ENCODE data around the gene ZNF546.
"Not testable (repeated sequence)": the region's sequence is repeated elsewhere in the genome, so short reads cannot be mapped to it uniquely, and the experiment has no call there.

The ZNF546 gene

DNA sequence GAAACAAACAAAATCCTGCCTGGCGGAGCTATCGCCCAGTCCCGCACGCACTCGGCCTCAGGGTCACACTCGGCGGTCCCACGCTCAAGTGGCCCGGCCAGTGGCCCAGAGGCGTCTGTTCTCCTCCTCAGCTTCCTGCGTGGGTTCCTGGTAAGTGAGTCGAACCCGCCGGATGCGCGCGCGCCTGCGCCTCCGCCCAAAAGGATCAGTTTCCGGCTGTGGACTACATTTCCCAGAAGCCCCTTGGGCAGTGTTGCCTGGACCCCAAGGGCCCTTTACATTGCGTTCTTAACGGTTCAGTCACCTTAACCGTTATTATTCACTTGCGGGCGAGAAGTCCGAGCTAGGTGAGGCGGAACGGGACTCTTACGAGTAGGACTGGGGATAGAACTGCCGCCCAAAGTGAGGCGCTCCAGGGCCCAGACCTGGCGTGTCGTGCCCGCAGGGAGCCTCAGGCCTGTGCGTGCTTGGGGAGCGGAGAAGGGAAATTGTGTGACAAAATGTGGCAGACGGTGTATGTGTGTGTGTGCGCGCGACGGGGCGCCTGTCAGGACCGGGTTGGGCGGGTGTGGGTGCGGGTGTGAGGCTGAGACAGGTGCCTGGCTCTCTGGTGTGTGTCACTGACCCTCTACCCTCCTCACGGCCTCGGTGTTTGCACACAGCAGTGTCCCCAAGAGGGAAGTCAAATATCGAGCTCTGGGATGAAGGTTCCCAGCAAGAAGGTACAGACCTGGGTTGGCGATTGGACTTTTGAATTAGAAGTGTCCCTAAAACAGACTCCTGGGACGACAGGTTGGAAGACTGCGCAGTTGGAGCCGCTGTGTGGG is at the start of gene ZNF546:
Gene ZNF546 (plus strand): TSS at position 250 of the 827 bp plus-strand sequence. CDS start 1,267 bp downstream, outside the sequence.
- DNase-seq (ENCODE audit: low read depth), result peak; percentile 87

DNA sequence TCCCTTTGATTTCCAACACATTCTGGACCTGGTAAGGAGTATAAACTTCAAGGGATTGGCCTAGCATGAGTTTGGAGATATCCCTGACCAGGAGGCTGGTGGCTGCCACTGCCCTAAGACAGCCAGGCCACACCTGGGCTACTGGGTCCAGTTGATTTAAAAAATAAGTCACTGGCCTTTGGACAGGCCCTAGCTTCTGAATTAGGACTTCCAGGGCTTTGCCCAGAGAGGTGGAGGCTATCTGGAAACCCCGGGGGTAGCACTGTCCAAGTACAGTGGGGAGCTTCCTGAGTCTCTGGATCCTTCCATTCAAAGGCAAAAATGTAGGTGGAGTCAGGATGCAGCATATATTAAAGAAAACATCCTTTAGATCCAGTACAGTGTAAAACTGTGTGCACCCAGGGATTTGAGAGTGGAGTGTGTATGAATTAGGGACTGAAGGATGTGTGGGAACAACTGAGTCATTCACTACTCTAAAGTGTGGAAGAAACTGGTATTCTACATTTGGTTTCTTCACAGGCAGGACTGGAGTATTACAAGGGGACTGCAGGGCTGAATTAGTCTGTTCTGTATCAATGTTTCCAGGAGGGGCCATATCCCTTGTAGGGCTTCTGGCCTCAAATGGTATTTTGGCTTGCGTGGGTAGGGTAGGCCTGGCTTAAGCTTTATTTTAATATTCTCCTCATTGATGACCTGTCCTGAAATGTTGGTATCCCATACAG is 47.7 kb upstream of the ZNF546 start:
- DNase-seq (ENCODE audit: low read depth), result no peak

DNA sequence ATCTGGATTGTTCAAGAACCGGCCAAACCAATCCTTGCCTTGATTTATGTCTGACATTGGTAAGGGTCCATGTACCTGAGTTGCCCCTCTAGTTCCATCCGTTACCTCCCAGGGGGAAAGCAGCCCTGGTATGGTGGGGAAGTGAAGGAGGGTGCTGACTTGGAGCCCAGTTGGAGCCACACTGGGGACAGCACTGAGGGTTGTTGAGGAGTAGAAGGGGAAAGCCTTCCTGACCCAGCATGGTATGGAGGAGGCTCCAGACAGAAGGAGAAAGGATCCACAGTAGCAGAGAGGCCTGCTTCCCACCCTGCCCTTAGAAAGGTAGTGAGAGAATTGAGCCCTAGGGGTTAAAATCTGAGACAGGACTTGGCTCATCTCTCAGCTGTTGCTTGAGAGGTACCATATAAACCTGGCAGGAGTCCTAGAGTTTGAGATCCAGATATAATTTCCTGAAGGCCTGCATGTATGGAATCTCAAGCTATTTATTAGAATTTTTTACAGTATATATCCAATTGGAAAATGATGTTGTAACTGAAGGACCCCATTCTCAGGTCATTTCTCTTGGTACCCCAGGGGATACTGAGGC is 45.7 kb upstream of the ZNF546 start:
- DNase-seq (ENCODE audit: low read depth), result no peak

DNA sequence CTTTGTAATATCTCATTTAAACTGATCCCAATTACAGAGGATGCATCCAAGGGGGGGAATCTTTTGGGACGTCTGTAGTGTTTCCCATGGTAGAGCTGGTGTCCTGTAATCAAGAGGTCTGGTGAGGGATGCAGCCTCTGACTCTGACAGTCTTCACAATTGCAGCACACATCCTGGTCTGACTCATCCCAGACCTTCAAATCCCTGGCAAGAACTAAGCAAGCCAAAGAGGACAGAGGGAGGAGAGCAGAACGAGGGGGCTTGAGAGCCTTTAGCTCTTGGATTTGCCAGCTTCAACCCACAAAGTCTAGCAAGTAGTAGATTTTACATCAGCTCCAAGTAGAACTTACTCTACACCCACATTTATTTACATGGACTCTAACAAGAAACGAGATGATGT is 45.2 kb upstream of the ZNF546 start:
- no peak for DNase-seq (ENCODE audit: low read depth)

DNA sequence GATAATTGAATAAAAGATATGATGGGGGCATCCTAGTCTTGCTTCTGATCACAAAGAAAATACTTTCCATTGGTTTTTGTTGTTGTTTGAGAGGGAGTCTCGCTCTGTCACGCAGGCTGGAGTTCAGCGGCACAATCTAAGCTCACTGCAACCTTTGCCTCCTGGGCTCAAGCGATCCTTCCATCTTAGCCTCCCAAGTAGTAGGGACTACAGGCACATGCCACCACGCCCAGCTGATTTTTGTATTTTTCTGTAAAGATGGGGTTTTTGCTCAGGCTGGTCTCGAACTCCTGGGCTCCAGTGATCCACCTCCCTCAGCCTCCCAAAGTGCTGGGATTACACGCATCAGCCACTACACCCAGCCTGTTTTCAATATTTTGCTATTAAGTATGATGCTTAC is 42.9 kb upstream of the ZNF546 start:
- no peak for DNase-seq (ENCODE audit: low read depth)

DNA sequence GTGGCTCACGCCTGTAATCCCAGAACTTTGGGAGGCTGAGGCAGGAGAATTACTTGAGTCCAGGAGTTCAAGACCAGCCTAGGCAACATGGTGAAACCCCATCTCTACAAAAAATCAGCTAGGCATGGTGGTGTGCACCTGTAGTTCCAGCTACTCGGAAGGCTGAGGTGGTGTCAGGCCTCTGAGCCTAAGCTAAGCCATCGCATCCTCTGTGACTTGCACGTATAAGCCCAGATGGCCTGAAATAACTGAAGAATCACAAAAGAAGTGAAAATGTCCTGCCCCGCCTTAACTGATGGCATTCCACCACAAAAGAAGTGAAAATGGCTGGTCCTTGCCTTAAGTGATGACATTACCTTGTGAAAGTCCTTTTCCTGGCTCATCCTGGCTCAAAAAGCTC is 39.0 kb upstream of the ZNF546 start:
- DNase-seq (ENCODE audit: low read depth), result not testable (repeated sequence)

DNA sequence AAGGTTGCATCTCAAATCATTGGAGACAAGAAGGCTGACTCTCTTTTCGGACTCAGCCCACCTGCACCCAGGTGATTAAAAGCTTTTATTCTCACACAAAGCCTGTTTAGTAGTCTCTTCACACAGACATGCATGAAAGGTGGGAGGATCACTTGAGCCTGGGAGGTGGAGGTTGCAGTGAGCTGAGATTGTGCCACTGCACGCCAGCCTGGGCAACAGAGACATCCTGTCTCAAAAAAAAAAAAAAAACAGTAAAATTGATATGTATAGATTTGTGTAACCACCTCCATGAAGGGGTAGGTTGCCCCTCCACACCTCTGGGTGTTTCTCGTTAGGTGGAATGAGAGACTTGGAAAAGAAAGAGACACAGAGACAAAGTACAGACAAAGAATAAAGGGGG is 37.9 kb upstream of the ZNF546 start:
- not testable (repeated sequence) for DNase-seq (ENCODE audit: low read depth)

DNA sequence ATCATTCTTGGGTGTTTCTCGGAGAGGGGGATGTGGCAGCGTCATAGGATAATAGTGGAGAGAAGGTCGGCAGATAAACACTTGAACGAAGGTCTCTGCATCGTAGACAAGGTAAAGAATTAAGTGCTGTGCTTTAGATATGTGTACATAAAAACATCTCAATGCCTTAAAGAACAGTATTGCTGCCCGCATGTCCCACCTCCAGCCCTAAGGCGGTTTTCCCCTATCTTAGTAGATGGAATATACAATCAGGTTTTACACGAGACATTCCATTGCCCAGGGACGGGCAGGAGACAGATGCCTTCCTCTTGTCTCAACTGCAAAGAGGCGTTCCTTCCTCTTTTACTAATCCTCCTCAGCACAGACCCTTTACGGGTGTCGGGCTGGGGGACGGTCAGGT is 37.5 kb upstream of the ZNF546 start:
- not testable (repeated sequence) for DNase-seq (ENCODE audit: low read depth)

DNA sequence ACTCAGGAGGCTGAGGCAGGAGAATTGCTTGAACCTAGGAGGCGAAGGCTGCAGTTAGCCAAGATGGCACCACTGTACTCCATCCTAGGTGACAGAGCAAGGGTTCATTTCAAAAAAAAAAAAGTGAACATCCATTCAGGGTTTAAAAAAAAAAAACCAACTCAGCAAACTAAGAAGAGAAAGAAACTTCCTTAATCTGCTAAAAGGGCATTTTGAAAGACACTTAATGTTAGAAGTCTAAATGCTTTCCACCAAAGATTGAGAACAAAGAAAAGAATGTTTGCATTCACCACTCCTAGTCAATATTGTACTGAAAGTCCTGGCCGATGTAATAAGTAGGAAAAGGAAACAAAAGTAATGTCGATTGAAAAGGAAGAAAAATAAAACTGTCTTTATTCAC is 33.0 kb upstream of the ZNF546 start:
- no peak for DNase-seq (ENCODE audit: low read depth)

DNA sequence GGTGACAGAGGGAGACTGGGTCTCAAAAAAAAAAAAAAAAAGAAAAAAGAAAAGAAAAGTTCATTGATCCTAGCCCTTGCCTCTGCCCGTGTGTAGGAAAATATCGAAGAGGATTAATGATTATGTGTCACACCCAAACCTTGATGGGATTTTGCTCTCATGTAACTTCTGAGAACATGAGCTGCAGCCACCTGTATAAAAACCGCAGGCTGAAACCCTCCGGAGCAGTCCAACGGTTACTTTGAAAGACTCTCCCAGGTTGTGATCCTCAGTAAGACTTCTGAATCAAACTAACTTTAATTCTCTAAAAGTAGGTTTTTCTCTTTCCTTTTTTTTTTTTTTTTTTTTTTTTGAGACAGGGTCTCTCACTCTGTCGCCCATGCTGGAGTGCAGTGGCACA is 30.2 kb upstream of the ZNF546 start:
- no peak for DNase-seq (ENCODE audit: low read depth)

DNA sequence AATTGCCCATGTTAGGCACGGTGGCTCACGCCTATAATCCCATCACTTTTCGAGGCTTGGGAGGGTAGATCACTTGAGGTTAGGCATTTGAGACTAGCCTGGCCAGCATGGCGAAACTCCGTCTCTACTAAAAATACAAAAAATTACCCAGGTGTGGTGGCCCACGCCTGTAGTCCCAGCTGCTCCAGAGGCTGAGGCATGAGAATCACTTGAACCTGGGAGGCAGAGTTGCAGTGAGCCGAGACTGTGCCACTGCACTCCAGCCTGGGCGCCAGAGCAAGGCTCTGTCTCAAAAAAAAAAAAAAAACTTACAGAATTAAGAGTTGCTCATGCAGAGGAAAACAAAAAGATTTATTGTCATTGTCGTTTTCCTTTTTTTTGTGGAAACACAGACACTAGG is 29.3 kb upstream of the ZNF546 start:
- DNase-seq (ENCODE audit: low read depth), result no peak

DNA sequence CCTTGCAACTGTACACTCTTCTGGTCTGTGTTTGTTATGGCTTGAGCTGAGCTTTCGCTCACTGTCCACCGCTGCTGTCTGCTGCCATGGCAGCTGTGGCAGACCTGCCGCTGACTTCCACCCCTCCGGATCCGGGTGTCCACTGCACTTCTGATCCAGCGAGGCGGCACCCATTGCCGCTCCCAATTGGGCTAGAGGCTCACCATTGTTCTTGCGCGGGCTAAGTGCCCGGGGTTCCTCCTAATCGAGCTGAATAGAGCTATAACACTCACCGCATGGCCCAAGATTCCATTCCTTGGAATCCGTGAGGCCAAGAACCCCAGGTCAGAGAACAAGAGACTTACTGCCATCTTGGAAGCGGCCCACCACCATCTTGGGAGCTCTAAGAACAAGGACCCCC is 28.1 kb upstream of the ZNF546 start:
- DNase-seq (ENCODE audit: low read depth), result no peak

DNA sequence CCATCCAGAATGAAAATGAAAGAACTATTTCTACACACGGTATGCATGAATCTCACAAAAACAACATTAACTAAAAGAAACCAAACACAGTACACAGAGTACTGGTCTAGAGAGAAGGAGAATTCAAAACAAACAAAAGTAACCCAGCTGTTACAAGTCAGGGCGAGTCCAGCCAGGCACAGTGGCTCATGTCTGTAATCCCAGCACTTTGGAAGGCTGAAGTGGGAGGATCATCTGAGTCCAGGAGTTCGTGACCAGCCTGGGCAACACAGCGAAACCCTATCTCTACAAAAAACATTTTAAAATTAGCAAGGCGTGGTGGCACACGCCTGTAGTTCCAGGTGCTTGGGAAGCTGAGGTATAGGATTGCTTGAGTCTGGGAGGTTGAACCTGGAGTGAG is 27.6 kb upstream of the ZNF546 start:
- DNase-seq (ENCODE audit: low read depth), result no peak

DNA sequence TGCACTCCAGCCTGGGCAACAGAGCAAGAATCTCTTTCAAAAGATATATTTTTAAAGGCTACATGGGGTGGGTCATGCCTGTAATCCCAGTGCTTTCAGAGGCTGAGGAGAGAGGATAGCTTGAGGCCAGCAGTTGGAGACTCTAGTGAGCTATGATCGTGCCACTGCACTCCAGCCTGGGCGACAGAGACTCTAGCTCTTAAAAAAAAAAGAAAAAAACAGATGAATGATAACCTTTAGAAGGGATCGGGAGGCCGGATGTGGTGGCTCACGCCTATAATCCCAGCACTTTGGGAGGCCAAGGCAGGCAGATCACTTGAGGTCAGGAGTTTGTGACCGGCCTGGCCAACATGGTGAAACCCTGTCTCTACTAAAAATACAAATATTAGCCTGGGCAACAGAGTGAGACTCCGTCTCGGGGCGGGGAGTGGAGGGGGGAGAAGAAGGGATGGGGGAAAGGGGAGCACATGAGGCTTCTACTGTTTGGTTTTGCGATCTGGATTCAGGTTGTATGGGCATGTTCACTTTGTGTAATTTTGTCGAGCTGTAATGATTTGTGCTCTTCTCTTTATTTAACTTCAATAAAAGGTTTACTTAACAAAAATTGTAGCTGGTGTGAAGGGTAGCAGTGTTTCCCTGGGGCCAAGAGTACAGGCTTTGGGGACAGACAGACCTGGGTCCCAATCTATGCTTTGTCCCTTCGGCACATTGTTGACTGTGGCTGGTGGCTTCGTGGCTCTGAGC is 27.0 kb upstream of the ZNF546 start:
- no peak for DNase-seq (ENCODE audit: low read depth)

DNA sequence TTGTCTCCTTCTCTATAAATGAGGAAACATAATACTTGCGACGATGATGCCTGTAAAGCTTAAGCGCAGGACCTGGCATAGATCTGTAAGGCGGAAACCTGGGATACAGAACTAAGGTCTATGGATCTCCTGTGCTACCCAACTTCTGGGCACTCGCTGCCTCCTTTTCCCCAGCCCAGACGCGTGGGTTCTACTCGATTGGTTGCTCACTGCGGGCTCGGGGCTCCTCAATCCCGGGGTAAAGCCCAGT is 26.5 kb upstream of the ZNF546 start:
- no peak for DNase-seq (ENCODE audit: low read depth)

DNA sequence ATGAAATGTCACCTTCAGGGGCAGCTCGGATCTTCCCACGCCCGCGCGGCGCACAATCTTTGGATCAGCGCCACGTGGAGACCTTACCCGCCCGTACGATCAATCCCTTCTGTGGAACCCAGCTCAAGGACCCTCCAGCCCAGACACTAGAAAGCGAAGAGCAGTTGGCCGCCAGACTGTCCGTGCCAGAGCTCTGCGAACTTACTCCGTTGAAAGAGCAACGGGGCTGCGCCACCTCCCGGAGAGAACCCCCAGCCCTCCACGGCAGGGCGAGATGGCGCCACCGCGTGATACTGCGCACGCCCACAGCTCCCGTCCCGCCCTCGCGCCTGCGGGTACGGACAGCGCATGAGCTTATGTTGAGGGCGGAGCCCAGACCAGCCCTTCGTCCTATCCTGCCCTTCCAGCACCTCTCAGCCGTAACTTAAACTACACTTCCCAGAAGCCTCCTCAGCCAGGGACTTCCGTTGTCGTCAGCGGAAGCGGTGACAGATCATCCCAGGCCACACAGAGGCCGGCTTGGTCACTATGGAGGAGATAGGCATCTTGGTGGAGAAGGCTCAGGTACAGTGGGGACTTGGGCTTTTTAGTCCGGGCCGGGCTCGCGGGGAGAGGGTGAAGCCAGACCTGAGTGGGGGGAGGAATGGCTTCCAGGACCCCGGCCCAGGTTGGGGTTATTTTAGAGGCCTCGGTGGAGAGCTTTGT is 26.0 kb upstream of the ZNF546 start, which contains the start of gene PSMC4:
Gene PSMC4 (plus strand): TSS at position 491 of the 705 bp plus-strand sequence. CDS start 38 bp downstream, at position 529.
- peak; percentile 98 for DNase-seq (ENCODE audit: low read depth)

DNA sequence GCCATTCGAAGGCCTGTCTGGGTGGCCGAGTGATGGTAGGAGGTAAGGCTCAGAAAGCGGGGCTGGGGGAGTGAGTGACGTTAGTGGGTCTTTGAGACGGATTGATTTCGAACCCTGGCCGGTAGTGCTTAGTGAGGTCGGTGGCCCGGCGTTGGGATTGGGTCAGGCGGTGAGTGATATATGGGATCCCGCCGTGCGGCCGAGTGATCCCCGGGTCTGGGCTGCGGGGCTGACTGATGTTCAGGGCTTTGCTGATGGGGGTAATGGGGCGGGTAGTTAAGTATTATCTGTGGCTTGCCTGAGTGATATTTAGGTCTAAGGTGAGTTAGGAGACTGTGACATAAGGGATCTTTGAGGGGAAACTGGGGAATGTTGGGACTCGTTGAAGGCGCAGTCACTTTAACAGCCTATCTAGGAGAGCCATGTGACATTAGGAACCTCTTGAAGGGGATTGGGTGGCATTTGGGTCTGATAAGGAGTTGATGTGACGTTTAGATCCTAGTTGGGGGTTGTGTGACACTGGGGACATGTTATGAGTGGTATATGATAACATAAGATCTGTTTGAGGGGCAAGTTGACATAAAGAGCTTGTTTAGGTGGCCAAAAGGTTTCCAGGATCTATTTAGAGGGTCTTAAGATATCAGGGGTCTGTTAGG is 25.4 kb upstream of the ZNF546 start:
- no peak for DNase-seq (ENCODE audit: low read depth)

DNA sequence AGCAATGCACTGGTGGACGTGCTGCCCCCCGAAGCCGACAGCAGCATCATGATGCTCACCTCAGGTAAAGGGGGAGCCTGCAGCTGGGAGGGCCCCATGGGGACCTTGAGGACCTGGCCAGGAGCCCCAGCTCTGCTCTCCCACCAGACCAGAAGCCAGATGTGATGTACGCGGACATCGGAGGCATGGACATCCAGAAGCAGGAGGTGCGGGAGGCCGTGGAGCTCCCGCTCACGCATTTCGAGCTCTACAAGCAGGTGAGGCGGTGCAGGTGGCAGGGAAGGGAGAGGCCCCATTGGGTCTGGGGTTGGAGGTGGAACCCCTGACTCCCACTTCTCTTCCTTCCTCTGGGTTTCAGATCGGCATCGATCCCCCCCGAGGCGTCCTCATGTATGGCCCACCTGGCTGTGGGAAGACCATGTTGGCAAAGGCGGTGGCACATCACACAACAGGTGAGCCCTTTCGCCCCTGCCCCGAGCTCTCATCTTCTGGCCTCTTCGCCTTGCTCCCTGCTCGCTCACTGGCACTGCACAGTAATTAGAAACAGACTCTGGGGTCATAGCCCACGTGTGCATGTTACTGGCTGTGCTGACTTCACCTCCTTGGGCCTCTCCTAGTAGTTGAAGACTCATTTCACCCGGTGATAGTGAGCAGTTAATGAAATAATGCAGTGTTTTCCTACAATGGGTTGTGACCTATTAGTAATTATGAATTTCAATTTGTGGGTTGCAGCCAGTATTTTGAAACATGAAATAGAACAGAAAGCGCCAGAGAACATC is 22.3 kb upstream of the ZNF546 start:
- no peak for DNase-seq (ENCODE audit: low read depth)

DNA sequence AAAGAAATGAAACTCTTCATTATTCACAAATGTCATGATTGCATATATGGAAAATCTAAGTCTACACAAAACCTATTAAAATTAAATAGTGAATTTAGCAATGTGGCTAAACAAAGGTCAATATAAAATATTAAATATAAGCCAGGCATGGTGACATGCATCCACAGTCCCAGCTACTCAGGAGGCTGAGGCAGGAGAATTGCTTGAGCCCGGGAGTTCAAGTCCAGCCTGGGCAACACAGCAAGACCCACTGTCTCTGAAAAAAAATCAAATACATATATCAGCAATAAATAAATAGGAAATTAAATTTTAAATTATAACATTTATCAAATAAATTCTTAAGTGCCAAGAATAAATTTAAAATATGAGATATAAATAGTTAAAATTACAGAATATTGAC is 14.0 kb upstream of the ZNF546 start:
- no peak for DNase-seq (ENCODE audit: low read depth)

DNA sequence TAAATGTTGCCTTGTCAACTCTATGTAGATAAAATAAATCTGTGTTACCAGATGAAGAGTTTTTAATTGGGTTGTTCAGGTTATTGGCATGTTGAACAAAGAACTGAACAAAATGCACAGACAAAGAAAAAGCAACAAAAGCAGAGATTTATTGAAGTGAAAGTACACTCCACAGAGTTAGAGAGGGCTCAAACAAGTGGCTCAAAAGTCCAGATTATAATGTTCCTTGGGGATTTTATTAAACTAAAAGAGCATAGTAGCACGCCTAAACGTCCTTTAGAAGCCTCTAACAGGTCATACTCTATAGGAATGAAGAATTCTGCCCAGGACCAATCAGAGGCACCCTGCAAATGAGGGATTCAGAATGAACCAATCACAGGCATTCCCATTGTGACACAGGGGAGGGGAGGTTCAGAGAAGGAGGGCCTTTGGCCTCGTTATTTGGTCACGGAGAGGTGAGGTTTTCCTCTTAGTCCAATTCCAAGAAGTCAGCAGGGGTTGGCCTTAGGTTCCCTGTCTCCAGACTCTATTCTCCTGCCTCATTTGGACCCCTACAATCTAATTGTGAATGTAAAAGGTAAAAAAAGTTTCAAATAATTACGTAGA is 13.1 kb upstream of the ZNF546 start:
- no peak for DNase-seq (ENCODE audit: low read depth)
